Fibroblast of upper back skin (primary cell): ENCODE measurements around the gene LHX1.

Experiments
- DNase-seq: peaks from one replicate; pipeline ENCODE4 v3.0.0-alpha.2; 2013

The LHX1 gene

GRCh38 chr17:36923814-36924221 is 13.5 kb upstream of the LHX1 start:
- DNase-seq, result no peak

DNA sequence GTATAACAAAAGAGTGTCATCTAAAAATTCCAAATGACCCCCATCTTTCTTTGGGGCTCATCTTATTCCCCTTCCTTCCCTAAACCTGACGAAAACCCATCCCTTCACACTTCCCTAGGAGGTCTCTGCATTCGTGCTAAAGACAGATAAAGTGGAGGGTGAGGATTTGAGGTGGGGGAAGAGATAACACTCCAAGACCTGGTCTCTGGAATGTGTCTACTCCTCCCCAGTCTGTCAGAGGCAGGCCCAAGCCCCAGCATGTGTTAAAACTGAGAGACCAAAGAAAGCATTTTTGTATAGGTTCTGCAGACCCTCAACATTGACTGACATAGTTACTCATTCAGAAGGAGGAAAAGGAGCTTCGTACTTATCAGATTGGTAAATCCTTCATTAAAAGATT is 11.0 kb upstream of the LHX1 start:
- no peak for DNase-seq

DNA sequence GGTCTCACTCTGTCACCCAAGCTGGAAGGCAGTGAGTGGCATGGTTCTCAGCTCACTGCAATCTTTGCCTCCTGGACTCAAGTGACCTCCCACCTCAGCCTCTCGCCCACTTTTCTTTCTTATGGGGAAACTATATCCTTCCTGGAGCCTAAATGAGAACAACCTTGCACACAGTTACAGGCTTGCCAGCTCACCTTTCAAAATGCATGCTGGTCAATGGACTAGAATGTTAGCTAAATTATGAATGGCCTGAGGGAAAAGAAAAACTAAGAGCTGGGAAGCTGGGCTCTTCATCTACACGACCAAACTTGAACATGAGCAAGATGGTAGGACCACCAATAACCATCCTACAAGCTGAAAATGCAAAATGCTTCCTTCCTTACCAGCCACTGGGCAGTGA is 10.6 kb upstream of the LHX1 start:
- DNase-seq, result no peak

GRCh38 chr17:36928471-36929345 is 8.6 kb upstream of the LHX1 start:
- DNase-seq, result no peak

DNA sequence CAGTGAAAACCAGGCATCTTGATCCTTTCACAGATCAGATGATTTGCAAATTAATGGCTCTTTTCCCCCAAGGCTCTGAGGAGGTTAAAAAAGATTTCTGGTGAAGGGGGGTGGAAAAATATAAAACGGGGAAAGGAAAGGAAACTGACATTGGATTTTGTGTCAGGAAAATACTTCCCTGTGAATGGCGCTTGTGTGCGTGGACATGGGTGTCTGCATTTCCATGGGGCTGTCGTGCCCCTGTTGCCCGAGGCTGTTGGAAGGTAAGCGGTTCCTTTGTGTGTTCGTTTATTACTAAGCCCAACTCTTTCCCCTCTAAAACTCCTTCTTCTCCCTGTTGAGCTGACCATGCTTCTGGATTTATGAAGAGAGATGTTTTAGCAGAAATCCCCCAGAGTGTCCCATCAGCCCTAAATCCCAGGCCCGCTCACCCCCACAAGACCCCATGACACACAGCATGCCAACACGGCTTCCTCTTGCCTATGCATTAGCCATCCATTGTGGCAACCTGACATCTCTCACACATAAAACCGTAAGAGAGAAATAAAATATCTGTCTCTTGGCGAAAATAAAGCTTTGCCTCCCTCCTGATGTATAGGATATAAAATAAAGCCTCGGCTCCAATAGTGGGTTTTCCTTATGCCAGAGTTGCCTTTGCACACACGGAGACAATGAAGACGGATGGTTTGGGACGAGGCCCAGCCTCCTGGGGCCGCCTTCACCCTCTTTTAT is 7.3 kb upstream of the LHX1 start:
- no peak for DNase-seq

GRCh38 chr17:36930583-36930900 is 6.7 kb upstream of the LHX1 start:
- DNase-seq, result no peak

- DNase-seq, result no peak
Measured at GRCh38 chr17:36931096-36931696, 6.1 kb upstream of the LHX1 start.

DNA sequence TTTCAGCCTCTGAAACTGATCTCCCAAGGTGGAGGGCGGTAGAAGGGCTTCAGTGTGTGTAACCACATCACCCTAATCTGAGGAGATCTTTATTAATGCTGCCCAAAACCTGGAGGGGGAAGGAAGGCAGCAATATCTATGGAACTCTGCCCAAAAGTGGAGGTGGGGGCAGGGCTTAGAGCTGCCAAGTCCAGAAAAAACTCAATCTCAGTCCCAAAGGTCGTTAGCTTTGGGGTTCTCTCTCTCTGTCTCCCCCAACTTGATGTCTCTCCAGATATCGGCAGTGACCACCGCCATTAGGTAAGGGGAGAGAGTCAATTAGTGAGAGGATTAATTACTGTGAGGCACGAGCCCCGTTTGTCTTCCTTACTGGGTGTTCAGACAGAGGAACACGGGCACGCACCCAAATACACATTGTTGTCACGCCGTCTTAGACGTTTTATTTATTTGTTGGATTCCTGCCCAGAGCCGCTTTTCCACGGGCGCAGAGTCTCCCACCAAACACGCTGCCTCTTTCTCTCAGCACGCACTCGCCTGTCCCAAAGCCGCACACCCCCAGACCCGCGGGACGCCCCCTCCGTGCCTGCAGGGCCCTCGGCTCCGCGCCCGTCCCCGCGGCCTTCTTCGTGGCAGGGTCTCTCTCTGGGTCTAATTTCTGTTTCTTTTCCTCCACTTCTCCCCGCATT is 5.4 kb upstream of the LHX1 start:
- no peak for DNase-seq

DNA sequence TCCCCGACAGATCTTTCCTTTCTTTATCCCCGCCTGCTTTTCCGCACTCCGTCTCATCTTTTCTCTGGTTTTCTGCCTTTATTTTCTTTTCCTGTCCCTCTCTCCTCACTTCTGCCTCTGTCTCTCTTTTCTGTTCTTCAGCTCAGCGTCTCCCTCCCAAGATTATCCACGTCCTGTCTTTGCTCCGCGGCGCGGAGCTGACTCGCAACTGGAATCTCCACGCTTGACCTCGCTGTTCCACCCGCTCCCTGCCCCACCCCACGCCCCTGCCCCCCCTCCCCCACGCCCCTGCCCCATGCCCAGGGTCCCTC is 4.9 kb upstream of the LHX1 start:
- no peak for DNase-seq

- no peak for DNase-seq
Measured at GRCh38 chr17:36932694-36933511, 4.4 kb upstream of the LHX1 start.

GRCh38 chr17:36933512-36934143 is 3.6 kb upstream of the LHX1 start:
- no peak for DNase-seq

- no peak for DNase-seq
Measured at GRCh38 chr17:36934144-36934691, 3.1 kb upstream of the LHX1 start.

DNA sequence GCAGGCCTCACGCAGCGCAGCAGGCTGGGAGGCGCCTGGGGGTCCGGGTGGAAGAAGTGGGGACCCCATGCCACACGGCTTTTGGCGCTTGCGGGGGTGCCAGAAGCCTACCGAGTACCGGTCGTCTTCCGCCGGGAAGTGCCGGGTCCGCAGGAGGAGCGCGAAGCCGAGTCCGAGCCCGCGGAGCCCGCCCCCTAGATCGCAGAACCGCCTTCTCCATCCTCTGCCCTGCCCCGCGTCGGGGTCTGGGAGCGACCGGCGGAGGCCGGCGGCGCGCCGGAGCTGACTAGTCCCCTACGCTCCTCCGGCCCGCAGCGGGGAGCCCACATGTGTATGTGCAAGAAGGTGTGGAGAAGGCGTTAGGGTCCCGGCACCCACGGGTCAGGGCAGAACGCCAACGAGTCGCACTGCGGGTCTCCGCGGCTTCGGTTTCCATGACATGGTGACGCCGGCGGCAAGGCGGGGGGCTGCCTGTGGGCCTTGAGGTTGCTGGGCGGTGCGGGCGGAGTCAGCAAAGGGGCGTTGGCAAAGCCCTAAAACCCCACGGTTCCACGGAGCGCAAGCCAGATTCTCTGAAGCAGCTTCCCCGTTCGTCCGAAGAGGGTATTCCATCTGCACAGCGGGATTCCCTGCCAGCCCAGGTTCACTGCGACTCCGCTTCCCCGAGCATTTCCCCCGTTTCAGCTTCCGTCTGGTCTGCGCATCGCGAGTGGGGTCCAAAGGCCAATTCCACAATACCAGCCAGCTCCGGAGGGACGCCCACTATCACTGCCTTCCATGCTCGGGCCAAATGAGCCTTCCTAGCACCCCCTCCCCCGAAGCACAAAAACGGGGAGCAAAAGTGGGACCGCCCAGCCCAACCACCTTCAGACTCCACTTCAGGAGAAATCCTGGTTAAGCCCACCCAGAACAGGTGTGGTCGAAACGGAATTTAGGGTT is 2.3 kb upstream of the LHX1 start:
- no peak for DNase-seq

DNA sequence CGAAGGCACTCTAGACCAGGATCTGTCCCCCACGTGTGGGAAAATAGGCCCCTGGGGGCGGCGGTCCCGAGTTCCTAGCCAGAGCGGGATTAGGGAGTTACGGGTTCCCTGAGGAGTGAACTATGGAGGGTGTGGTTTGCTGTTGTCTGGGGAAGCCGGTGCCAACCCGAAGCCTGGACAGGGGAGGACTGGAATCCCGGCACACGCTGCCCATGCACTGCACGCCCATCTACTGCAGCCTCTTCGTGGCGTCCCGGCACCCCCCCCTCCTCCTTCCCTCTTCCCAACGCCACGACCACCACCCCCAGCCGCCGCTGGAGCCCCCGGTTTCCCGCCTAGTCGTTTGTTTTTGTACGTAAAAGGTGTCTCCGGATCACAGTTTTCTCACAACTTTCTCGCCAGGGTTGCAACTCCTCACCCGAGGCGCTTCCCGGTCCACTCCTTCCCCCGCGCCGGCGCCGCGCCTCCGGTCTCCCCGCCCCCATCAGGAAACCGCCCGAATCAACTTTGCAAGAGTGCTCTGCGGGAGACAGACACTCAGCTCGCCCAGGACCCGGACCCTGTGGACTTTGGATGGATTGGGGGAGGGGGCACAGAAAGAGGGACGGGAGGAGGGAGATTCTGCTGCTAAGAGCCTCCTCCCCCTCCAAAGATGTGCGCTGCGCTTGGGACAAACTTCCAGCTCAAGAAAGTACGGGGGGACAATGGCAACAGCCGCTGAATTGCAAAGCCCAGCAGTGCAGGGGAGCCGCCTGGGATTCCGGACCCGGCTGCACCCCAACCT is 1.4 kb upstream of the LHX1 start:
- DNase-seq, result no peak

GRCh38 chr17:36936455-36937000 is 747 bp upstream of the LHX1 start:
- DNase-seq, result no peak

GRCh38 chr17:36937959-36938565 is 787 bp downstream of the LHX1 start:
- no peak for DNase-seq

DNA sequence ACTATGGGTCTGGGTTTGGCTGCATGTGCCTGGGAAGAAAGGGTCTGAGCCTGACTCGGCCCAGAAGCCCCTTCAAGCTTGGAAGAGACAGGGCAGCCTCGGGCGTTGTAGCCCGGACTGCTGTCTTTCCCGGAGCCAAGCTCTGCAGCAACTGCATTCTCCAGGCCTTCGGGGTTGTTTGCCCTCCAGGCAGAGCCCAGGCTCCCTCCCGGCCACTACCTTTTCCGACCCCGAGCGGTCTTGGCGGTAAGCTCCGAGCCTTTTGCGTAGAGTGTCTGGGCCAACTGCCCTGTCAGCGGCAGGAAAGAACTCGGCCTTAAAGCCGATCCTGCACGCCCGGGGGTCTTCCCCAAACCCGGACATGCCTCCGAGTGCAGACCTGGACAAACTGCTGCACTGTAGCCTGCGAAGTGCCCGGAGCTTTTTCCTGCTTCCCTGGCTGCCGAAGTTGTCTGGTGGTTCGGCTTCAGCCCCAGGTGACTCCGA is 1.3 kb downstream of the LHX1 start:
- DNase-seq, result no peak

DNA sequence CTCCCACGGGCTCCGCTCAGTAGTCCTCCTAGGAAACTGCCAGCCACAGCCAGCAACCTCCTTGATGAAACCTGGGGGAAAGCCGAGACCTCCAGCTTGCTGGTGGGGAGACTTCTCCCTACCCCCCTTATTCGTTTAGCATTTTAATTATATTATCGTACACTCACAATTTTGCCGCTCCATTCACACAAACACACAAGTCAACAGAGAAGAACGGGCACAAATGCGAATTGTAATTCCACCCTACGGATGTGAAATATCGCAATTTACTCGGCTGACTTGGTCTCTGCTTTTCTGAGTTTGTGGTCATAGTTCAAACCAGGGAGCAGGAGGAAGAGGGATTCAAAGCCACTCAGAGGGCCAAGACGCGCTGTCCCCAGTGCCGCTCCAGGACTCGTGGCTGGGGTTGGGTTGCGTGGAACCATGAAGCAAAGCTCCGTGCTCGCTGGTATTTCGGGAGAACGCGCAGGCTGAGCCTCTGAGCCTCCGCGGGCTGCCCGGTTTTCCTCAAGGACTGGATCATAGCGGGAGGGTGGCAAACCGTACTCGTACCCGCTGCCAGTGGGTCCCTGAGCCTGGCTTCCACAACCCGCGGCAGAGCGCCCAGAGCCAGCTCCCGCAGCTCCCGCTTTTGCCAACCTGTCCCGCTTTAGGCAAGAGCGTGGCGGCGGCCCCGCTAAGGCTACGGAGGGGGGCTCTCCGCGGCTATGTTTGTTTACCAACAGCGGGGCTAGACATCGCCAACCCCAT is 2.0 kb downstream of the LHX1 start:
- DNase-seq, result no peak
